HepG2 (cell line): ENCODE results near the gene TMED5. TPM values are rescaled to one million over a fixed set of nuclear protein-coding genes. Genes with fewer than 3 reads are reported as not detected.

ENCODE experiments used
- AFF4 ChIP-seq: sonication (generic); formaldehyde crosslinking; IDR thresholded peaks from 2 replicates; pipeline ENCODE4 v1.4.0; 2020; ENCODE audit warnings: missing genetic modification reagents
- ETV6 ChIP-seq: sonication (generic); formaldehyde crosslinking; conservative IDR thresholded peaks from 2 replicates; pipeline ENCODE4 v1.4.0; 2020; ENCODE audit warnings: missing genetic modification reagents
- GFI1 ChIP-seq: sonication (generic); formaldehyde crosslinking; IDR thresholded peaks from 2 replicates; pipeline ENCODE4 v1.5.0; 2020; ENCODE audit warnings: missing genetic modification reagents, mild to moderate bottlenecking, borderline replicate concordance
- HES4 ChIP-seq: sonication (generic); formaldehyde crosslinking; IDR thresholded peaks from 2 replicates; pipeline ENCODE4 v1.9.0; 2021; ENCODE audit warnings: mild to moderate bottlenecking, missing genetic modification reagents, borderline replicate concordance
- HMGA1 ChIP-seq: sonication (generic); formaldehyde crosslinking; conservative IDR thresholded peaks from 2 replicates; pipeline ENCODE4 v1.4.0; 2020; ENCODE audit warnings: missing genetic modification reagents
- IRF9 ChIP-seq: sonication (generic); formaldehyde crosslinking; IDR thresholded peaks from 2 replicates; pipeline ENCODE4 v1.8.0; 2022; ENCODE audit warnings: missing genetic modification reagents, mild to moderate bottlenecking, borderline replicate concordance
- MAFG ChIP-seq: sonication (generic); formaldehyde crosslinking; IDR thresholded peaks from 2 replicates; pipeline ENCODE4 v1.5.1; 2020; ENCODE audit warnings: mild to moderate bottlenecking, missing genetic modification reagents
- MAZ ChIP-seq, 2 experiments: sonication (generic) in 1 of 2; formaldehyde crosslinking in 1 of 2; IDR thresholded peaks; 2 replicates each; pipeline versions ENCODE4 v1.5.0 to v1.6.1; 2012 to 2020; ENCODE audit warnings: low read depth in 2 of 2, mild to moderate bottlenecking in 2 of 2, borderline replicate concordance in 1 of 2, improper control_type of control experiment in 1 of 2, low read length in 1 of 2, missing genetic modification reagents in 1 of 2, moderate library complexity in 1 of 2
- MEIS1 ChIP-seq: sonication (generic); formaldehyde crosslinking; IDR thresholded peaks from 2 replicates; pipeline ENCODE4 v1.9.0; 2021; ENCODE audit warnings: mild to moderate bottlenecking, missing genetic modification reagents, moderate library complexity, borderline replicate concordance
- MLXIP ChIP-seq: sonication (generic); formaldehyde crosslinking; IDR thresholded peaks from 2 replicates; pipeline ENCODE4 v1.9.0; 2021; ENCODE audit warnings: missing genetic modification reagents, borderline replicate concordance
- ONECUT2 ChIP-seq: sonication (generic); formaldehyde crosslinking; IDR thresholded peaks from 2 replicates; pipeline ENCODE4 v1.4.0; 2020; ENCODE audit warnings: missing genetic modification reagents
- SATB2 ChIP-seq: sonication (generic); formaldehyde crosslinking; IDR thresholded peaks from 2 replicates; pipeline ENCODE4 v1.5.0; 2020; ENCODE audit warnings: missing genetic modification reagents
- SMAD3 ChIP-seq: sonication (generic); formaldehyde crosslinking; IDR thresholded peaks from 2 replicates; pipeline ENCODE4 v1.4.0; 2020; ENCODE audit warnings: missing genetic modification reagents
- SPEN ChIP-seq: sonication (generic); formaldehyde crosslinking; IDR thresholded peaks from 2 replicates; pipeline ENCODE4 v1.5.1; 2020; ENCODE audit warnings: low read depth, mild to moderate bottlenecking, missing genetic modification reagents
- SRF ChIP-seq: IDR thresholded peaks from 2 replicates; pipeline ENCODE4 v1.6.1; 2011; ENCODE audit warnings: mild to moderate bottlenecking, low read depth, low read length, moderate library complexity
- THAP11 ChIP-seq: IDR thresholded peaks from 2 replicates; pipeline ENCODE4 v1.6.1; 2016; ENCODE audit warnings: missing biosample characterization, missing genetic modification reagents
- ZNF451 ChIP-seq: sonication (generic); formaldehyde crosslinking; IDR thresholded peaks from 2 replicates; pipeline ENCODE4 v1.5.0; 2020; ENCODE audit warnings: mild to moderate bottlenecking, missing genetic modification reagents
- ZNF597 ChIP-seq: sonication (generic); formaldehyde crosslinking; IDR thresholded peaks from 2 replicates; pipeline ENCODE4 v1.5.0; 2020; ENCODE audit warnings: missing genetic modification reagents
- ZNF83 ChIP-seq: sonication (generic); formaldehyde crosslinking; IDR thresholded peaks from 2 replicates; pipeline ENCODE4 v1.4.0; 2020; ENCODE audit warnings: missing genetic modification reagents, mild to moderate bottlenecking, borderline replicate concordance
- ZSCAN25 ChIP-seq: sonication (generic); formaldehyde crosslinking; IDR thresholded peaks from 2 replicates; pipeline ENCODE4 v1.8.0; 2022; ENCODE audit warnings: mild to moderate bottlenecking, missing genetic modification reagents
- ZSCAN30 ChIP-seq: sonication (generic); formaldehyde crosslinking; IDR thresholded peaks from 2 replicates; pipeline ENCODE4 v1.5.0; 2020; ENCODE audit warnings: mild to moderate bottlenecking, missing genetic modification reagents
- polyA plus RNA-seq, 8 experiments: library from polyadenylated mRNA; depleted of rRNA in 3 of 8; stranded (reverse) in 7 of 8; unstranded in 1 of 8; fragments of >200 nt; fragmentation: Illumina TruSeq in 4 of 8; extraction: Trizol in 4 of 8; gene quantifications; 2 replicates each; pipeline versions ENCODE4 v1.2.1 to v1.2.3, GENCODE V29; 2011 to 2016; ENCODE audit warnings: low read depth in 4 of 8, missing spikeins in 1 of 8, mixed read lengths in 1 of 8; ENCODE audit not compliant: insufficient read depth in 1 of 8
- total RNA-seq, 5 experiments: library from RNA; depleted of rRNA; stranded (reverse); fragments of >200 nt; fragmentation: Illumina TruSeq; extraction: Trizol; gene quantifications; 2 replicates each; pipeline ENCODE4 v1.2.3, GENCODE V29; 2016; ENCODE audit warnings: low read depth in 1 of 5

Gene TMED5
- total and polyA plus RNA-seq, 2 of the 13 experiments (the other 11 are each of a cell fraction or from before 2014, with no cell fraction given), result 58.1 to 99.0 TPM

GRCh38 chr1:93200714-93201113 lies 20.5 kb upstream of the TMED5 start (continued):
- TF ChIP-seq ZSCAN25 (CRISPR knock-in tag), result no peak
- no peak for TF ChIP-seq AFF4 (CRISPR knock-in tag)
- no peak for TF ChIP-seq ETV6 (CRISPR knock-in tag)
- no peak for TF ChIP-seq MAZ (IDR thresholded peaks at IDR 0.05; ENCODE audit: borderline replicate concordance, low read depth, low read length)
- TF ChIP-seq MAZ (CRISPR knock-in tag; IDR thresholded peaks at IDR 0.05; ENCODE audit: low read depth), result no peak
- TF ChIP-seq GFI1, result no peak
- TF ChIP-seq ONECUT2 (CRISPR knock-in tag), result peak; percentile 68
- TF ChIP-seq THAP11 (CRISPR knock-in tag), result no peak
- no peak for TF ChIP-seq ZNF83 (CRISPR knock-in tag)
- no peak for TF ChIP-seq MAFG
- no peak for TF ChIP-seq SRF
- no peak for TF ChIP-seq ZNF451 (CRISPR knock-in tag)
- TF ChIP-seq SATB2 (CRISPR knock-in tag), result no peak
- TF ChIP-seq SPEN, result no peak
- no peak for TF ChIP-seq MEIS1
- no peak for TF ChIP-seq MLXIP (CRISPR knock-in tag)
- TF ChIP-seq HES4 (CRISPR knock-in tag), result no peak
- TF ChIP-seq HMGA1 (CRISPR knock-in tag), result no peak
- no peak for TF ChIP-seq IRF9 (CRISPR knock-in tag)
- no peak for TF ChIP-seq ZSCAN30
- no peak for TF ChIP-seq SMAD3
- TF ChIP-seq ZNF597 (CRISPR knock-in tag), result no peak
